NCI-H1048 (cell line): ENCODE data around the gene CCDC138.

Experiments used
- DNase-seq: peaks from one replicate; lab custom pipeline; 2025; lab: John Stamatoyannopoulos, UW

CCDC138 gene

DNA sequence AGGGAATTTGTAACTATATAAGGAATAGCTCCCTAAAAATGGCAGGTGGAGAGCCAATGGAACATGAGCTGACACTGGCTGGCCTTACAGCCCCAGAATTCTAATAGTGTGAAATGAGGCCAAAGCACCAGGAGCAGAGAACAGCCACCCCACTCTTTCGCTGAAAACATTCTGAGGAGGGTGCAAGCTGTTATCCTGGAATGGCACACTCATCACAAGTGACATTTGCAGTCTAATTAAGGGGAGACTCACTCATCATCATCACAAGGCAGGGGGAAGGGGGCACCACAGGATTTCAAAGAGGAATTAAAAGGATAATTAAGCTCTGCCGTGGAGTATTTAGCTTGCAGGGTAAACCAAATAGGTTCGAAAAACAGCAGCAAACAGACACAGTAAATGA is 108.2 kb downstream of the CCDC138 start:
- DNase-seq = no peak

DNA sequence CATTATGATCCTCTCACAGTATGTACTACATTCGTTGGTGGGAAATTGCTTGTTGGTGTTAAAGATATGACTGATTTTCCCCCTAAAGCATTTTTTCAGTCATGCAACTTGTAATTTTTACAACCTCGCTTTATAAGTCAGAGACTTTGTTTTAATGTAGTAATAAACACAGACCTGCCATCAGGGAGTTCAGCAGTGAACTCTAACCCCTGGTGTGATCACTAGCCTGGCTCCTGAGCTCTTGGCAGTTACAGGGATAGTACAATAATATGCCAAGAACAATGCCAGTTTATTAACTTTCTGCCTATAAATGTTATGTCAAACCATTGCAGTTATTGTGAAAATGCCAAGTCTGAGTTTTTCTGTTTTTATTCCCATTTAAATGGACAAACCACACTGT is 108.6 kb downstream of the CCDC138 start:
- no peak for DNase-seq

DNA sequence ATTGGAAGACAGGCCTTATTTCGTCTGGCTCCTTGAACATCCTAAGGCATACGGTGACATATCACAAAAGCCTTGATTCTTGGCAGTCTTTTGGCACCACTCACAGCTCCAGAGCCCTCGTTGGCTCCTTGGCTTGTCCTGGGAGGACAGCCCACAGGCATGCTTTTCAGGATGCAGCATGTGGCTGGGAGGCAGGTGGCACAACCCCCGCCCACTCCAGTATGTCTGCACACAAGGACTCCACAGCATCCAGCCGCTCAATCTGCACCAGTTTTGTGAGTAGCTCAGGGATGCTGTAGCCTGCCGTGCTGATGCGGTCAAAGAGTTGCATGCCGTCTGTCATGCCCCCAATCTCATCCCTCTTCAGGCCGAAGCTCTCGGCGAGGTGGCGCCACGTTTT is 110.2 kb downstream of the CCDC138 start:
- no peak for DNase-seq

DNA sequence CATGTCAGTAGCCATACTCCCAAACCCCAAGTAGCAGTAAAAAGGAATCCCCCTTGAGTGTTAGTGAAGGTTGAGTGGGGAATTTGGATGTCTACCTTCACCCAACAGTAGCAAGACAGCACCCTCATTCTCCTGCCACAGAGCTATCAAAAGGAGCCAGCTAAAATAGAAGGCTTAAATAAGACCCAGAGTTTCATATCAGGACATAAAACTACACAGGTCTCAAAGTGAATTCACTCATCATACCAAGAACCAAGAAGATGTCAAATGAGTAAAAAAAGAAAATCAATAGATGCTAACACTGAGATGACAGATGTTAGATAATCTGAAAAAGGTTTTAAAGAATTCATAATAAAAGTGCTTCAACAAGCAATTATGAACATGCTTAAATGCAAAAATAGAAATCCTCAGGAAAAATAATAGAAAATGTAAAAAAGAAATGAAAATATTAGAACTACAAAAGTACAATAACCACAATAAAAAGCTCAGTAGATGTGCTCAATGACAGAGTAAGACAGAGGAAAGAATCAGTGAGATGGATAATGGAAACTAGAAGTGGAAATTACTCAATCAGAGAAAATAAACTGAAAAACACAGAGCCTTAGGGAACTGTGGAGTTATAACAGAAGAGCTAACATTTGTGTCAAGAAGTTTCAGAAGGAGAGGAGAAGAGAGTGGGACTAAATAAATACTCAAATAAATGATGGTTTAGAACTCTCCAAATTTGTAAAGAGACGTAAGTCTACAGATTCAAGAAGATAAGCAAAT is 111.9 kb downstream of the CCDC138 start:
- DNase-seq = no peak

DNA sequence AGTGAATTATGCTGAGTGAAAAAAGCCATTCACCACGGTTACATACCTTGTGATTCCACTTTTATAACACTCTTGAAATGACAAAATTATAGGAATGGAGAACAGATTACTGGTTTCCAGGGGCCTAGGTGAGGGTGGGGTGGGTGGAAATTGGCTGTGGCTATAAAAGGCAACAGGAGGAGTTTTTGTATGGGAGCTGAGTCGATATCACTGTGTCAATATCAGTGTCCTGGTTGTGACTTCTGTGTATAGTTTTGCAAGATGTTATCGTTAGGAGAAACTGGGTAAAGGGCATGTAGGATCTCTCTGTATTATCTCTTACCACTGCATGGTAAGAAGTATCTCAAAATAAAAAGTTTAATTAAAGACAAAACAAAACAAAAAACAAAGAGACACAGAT is 118.1 kb downstream of the CCDC138 start:
- no peak for DNase-seq

DNA sequence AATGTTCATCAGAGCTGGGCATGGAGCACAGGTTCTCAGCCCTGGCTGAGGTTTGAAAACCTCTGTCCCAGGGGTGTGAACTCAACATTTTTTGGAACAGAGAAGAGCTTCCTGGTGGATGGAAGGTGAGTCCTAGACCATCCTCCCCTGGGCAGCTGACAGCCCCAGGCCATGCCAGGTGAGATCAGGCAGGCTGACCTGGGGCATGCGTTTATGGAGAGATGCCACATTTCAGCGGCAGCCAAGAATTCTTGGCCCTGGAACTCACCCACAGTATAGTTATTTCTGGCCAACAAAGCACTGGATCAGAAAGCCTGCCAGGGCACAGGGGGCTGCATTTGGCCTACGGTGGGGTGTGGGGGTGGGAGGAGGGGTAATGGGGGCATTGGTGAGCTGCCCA is 118.6 kb downstream of the CCDC138 start:
- DNase-seq = no peak

DNA sequence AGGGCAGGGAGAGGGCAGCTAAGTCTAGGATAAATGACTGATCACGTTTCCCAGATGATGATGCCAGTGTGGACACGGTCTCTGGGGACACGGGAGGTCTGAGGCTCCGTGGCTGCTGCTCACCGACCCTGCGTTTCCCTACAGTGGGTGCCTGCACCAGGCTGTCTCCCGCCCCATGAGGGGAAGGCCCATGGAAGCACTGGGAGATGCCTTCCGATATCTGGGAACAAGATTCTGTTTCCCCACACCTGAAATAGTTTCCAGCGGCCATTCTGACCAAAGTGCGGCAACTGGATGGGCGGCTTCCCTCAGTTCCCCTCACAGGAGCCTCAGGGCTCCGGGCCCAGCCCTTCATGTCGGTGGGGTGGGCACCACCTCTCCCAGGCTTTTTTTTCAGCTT is 119.3 kb downstream of the CCDC138 start:
- DNase-seq = no peak

DNA sequence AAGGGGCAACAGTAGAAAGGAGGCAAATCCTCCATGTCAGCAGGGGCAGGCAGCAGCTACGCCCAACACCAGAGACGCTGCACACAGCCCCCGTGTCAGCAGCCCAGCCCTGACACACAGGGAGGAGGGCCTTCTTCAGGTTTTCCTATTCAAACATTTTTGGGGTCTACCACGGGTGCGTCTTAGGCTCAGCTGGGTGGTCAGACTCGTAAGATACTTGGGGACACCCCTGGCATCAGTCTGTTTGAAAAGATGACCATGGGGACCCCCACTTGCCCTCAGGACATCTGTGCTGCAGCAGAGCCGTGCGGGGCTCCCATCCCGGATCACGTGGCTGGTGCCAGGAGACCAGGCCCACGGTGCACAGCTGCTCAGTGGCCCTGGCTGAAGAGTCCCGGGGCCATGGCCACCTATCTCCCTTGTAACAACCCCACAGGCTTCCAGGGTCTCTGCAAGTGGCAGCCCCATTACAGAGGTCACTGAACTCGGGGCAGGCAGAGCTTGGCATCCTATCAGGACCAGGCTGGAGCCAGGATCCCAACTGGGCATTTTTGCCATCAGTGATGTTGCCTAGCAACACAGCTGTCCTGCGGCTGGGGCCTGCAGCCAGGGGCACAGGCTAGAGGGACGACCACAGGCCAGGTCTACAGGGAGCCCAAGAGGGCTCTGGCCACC is 120.0 kb downstream of the CCDC138 start:
- no peak for DNase-seq

DNA sequence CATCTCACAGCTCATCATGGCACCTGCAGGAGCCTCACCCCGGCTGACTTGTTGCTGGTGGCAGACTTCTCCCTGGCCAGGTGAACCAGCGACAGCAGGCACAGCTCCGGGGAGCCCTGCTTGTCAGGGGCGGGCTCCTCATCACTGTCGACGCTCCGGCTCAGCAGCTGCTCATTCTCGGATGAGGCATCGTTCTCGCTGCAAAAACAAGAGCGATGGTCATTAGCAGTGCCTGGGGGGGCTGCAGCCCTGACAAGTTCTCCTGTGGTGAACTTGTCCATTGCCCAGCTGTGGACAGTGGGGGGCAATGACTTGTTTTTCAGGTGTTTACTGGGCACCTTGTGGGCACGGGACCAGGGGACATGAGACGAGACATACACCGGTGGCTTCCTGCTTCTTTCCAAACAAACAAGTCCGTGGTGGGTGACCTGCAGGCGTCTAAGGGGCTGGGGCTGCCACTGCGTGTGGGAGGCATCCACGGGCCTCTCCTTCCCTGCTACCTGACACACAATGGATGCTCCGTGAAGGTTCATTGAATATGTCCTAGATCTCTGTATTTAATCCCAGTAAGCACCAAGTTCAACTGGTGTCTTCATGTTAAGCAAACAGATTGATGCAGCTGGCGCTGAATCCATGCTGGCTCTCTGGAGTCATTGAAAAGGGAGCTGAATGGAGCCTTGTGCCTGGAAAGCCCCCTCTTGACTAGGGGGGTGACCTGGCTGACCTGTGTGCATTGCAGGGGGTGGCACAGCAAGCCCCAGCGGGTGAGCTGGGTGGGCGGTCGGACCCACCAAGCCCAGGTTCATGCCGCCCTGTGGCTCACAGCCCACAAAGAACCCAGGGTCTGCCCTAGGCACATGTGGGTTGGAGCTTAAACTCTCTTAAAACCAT is 121.5 kb downstream of the CCDC138 start:
- no peak for DNase-seq

DNA sequence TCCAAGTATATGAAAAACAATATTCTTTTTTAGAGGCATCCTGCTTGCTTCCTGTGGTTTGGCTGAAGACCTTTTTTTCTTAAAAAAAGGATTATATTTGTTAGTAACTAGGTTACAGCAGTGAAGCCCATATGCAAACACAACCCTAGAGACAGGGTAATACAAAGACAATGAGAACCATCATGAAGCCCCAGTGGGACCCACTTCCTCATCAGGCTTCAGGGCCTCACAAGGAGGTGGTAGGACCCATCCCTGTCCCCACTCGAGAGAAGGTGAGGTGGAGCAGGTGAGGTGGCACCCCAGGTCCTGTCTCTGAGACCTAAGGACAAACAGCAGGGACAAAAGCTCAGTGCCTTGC is 122.1 kb downstream of the CCDC138 start:
- no peak for DNase-seq

DNA sequence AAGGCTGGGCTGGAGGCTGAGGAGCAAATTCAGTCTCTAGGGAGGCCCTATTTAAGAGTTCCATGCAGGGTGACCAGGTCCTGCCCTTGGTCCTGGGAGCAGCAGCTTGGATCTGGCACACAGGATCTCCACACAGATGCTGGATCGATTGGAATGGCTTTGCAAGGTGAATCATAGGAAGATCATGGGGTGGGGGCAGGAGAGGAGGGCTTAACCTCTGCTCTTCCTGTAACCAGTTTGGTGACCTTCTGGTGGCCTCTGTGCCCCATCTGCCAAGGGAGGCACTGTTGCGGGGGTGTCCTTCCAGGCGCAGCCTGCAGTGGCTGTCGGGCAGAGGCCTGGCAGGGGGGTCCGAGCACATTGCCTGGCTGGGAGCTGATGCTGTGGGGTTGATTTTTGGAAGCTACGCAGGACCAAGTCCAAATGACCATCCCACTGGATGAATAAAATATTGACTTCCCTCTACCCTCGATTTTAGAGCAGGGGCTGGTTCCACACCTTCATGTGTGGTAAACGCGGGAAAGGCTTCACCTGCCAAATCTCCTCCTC is 122.8 kb downstream of the CCDC138 start:
- DNase-seq = no peak

DNA sequence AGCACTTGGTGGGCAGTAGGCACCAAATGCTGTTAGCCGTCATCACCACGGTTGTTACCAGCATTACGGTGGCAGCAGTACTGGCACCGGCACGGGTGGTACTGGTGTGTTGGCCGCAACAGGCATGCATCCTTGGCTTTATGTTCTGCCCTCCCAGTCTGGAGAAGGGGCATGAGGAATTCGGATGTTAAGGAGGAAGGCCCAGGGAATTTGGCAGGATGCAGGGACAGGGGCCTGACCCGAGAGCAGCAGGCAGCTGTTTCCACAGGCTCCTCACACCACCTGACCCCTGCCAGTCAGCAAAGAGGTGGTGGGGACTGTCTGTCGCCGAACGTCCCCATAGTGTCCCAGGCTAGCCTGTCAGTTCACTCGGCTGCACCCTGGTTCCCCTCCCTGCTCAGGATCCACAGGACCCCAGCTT is 123.5 kb downstream of the CCDC138 start:
- DNase-seq = no peak

DNA sequence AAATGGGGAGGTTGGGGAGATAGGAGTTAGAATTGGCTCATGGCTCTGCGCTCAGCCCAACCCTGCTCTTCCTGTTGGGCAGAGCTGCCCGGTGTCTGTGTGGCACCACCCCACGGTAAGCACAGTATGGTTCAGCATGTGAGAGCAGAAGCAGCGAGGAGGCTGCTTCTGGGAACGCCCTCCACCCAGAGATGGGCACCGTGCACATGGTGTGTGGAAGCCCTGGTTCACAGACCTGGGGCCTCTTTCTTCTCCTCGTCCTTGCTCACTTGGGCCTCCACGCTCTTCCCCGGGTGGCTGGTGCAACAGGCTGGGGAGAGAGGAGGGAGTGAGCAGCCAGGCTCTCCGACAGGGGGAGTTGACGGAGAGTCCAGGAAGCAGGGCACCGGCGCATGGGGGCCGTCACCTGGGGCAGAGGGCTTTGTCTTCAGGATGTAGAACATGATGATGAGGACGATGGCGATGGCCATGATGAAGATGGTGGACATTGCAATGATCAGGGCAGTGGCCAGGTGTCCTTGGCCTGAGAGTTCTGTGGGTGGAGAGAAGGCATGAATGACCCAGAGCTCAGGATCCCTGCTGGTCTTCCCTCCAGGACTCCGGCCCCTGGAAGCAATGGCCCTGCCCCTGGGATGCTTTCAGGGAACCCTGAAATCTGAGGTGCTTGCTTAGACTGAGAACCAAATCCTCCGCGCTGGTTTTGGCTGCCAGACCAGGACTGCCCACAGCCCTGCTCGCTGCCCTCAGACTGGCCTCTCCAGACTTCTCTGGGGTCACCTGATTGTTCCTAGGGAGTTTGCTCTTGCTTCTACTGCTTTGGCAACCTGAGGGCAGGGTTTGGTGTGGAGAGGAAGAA is 124.2 kb downstream of the CCDC138 start:
- no peak for DNase-seq

DNA sequence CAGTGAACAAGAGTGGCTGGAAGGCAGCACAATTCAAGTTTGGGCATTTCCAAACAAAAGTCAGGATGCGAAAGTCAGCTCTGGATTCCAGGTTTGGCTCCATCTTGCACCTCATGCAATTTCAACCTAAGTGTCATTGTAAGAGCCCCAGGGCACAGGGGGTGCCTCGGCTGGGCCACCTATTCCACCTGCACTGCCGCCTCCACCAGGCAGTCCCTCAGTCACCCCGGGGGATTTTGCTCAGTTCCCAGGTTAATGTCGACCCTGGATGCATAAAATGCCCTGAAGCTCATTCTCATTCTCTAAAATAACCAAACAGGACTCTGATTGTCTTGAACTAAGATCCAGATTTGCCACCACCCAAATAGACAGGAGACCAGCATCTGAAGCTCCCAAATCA is 124.8 kb downstream of the CCDC138 start:
- DNase-seq = no peak

DNA sequence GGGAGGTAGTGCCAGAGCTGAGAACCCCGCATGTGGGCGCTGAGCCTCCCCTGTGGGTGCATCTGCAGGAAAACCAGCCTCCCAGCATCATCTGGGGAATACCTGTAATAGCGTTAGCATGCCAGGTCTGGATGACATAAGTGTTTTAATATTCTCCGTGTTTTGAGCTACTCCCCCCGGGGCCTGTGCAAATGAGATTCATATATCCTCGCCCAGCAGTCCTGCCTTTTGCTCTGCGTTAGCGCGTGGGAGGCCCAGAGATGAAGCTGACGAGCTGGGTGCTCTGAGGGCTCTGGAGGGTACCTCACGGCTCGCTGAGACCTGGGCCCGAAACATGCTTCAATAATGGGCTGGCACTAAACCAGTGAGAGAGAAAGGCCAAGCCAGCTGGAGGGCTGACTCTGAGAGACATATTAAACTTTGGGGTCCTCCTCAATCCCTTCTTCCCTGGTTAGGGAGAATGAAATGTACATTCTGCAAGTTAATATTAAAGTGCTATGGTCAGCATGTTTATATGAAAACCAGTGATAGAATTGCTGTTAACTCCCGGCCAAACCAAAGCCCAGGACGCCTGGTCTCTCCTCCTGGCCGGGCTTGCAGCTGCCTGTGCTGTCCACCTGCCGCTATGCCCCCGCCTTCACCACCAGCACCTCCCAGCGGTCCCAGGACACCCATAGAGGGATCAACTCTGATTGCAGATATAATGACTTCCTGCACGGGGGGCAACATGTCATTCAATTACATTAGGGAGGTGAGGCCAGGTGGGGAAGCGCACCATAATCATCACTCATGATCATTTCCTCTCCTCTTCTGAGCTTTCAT is 125.4 kb downstream of the CCDC138 start:
- no peak for DNase-seq

DNA sequence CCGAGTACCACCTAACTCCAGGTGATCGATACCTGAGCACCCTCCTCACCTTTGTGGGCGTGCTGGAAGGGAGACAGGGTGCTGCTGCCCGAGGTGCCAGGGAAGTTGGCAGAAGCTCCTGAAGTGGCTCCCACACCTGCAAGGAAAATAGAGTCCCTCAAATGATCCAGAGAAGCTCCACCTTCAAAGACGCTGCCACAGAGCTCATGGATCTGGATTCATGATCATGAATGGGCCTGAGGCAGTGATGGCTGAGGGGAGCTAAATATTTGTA is 126.0 kb downstream of the CCDC138 start:
- no peak for DNase-seq

DNA sequence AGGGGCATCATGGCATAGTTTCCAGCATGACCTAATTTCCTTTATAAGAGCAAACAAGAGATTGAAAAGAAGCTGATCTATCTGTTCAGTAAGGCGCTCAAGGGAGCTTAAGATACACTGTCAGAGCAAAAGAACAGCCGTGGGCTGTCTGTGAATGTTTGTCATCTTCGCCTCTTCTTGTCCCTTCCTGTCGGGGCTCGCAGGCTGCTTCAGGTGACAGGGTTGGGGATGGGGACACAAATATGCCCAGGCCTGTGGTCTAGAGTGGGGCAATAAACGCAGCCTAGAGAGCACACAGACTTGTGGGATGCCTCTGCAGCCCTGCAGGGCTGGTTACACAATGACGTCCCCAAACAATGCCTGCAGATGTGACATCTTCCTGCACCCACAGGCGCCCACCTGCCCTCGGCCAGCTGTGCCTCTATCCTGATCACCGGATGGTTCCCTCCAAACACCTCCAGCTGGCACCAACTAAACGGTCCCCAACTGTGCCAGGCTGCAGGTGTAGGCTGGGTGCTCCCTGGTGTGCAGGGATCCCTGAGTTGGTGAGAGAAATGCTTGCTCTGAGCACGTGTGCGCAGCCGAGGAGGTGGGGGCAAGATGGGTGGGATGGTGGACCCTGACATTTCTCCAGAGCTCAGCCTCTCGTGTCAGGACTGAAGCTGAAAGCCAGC is 129.7 kb downstream of the CCDC138 start:
- no peak for DNase-seq

DNA sequence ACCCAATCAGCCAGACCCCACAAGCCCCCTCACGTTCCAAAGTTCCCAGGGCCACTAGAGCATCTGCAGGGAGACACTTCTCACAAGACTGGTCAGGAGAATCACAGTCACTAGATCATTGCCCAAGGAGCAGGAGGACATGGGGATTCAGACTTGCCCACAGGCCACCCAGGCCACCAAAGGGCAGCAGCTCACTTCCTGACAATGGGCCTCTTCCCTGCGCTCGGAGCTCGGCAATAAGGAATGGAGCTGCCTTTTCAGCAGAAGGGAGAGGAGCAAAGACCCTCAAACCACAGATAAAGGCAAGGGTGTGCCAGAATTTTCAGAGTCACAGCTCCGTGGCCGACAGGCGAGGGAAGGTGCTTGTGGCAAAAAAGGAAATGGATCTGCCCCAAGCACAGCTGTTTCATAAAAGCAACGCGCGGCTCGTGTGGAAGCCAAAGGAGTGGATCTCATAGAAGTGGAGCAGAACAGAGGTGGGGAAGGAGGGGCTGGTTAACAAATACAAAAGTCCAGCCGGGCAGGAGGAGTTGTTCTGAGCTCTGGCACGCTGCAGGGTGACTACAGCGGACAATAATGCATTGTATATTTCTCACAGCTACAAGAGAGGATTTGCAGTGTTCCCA is 130.3 kb downstream of the CCDC138 start:
- DNase-seq = no peak

DNA sequence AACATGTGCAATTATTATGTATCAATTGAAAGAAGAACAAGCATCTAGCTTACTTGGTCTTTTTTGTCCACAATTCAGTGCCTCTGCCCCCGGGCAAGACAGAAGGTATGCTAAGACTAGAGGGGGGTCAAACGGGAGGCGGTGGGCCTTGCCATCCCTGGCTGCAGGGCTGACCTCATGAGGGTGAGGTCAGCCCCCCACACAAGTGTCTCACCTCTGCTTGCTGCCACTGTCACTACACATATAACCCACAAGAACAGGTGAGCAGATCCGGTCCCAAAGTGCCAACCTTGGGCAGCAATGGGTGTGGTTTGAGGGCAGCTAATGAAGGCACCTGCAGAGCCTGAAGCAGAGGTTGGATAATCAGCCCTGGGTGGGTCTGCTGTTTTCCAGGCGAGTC is 131.0 kb downstream of the CCDC138 start:
- no peak for DNase-seq
